ENCODE data around the gene RABGEF1. TPM values are rescaled to one million over a fixed set of nuclear protein-coding genes. Genes with fewer than 3 reads are reported as not detected.
"Not testable (repeated sequence)": the region's sequence is repeated elsewhere in the genome, so short reads cannot be mapped to it uniquely, and the experiment has no call there.

Gene RABGEF1
- total and polyA plus RNA-seq, 11 donors, result 5.7 to 21.2 (median 19.0) TPM

DNA sequence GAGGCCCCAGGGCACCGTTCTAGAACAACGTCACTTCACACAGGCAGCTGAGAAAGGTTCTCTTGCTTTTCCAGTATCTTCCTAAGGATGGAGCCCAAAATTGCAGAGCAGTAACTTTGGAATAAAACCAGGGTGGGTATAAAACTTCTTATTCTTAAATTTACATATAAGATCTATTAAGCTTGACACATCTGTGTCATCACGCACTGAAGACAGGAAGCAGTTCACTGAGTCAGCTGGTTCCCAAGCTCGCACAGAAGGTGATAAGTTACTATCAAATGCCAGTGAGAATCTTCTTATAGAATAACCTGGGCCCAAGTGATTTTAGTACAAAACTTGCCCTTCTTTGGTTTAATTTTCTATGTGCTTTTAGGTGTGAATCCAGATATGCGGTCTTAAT is 70.2 kb downstream of the RABGEF1 start:
- ATAC-seq, result no peak
- Histone ChIP-seq H3K4me1 (no peaks in the 10 kb centered on the region), H3K36me3 (peaks cover 0 to 71% (median 64%) of the 10 kb centered on the region in 9 donors), H3K27ac (no peak overlapping the region), H3K9me3 (no peaks in the 10 kb centered on the region), H3K4me3 (no peak overlapping the region), H3K27me3 (no peaks in the 10 kb centered on the region)
- 93 to 96% (median 95%) methylated on average over 5 of the region's 5 CpGs for WGBS, 4 donors
- intact Hi-C loops (cut with DNase I), result no loop called here
- no peak for TF ChIP-seq POLR2A (IDR thresholded peaks at IDR 0.05)
- no peak for TF ChIP-seq CTCF (IDR thresholded peaks at IDR 0.05)
- DNase-seq, result no peak

GRCh38 chr7:66815186-66815875 is 74.8 kb downstream of the RABGEF1 start:
- DNase-seq; H3K4me3 ChIP-seq; H3K4me1 ChIP-seq; intact Hi-C loops (cut with DNase I); H3K27ac ChIP-seq; ATAC-seq; H3K9me3 ChIP-seq; H3K27me3 ChIP-seq: not testable (repeated sequence)
- WGBS, 4 donors, result 90 to 94% (median 93%) methylated on average over 14 to 15 of the region's 15 CpGs
- H3K36me3 ChIP-seq, result peaks cover 0 to 25% (median 18%) of the 10 kb centered on the region in 9 donors

DNA sequence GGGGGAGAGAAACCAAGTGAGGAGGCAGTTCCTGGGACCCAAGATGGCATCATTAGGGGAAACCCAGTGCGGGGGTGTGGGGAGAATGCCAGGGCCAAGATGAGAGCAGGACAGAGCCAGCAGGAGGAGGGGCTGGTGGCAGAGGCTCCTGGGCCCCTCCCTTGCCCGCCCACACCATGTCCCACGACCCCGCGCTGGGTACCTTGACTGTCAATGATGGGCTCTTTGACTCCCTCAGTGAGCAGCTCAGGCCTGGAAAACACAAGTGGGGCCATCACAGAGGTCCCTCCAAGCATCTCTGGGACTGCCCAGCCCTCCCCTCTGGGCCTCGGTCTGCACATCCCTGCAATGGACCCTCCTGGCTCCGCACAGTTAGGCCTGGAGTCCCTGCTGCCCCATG is 75.4 kb downstream of the RABGEF1 start:
- WGBS, 4 donors, result 88 to 97% (median 95%) methylated on average over 6 to 7 of the region's 7 CpGs
- DNase-seq, result no peak
- H3K27me3 ChIP-seq, result no peaks in the 10 kb centered on the region
- peaks cover 0 to 5% (median 0%) of the 10 kb centered on the region in 12 donors for H3K4me1 ChIP-seq
- H3K27ac ChIP-seq, result no peak overlapping the region
- ATAC-seq, result no peak
- H3K9me3 ChIP-seq, result no peaks in the 10 kb centered on the region
- TF ChIP-seq POLR2A (IDR thresholded peaks at IDR 0.05) (no peak), CTCF (IDR thresholded peaks at IDR 0.05) (no peak)
- intact Hi-C loops (cut with DNase I), result no loop called here
- H3K4me3 ChIP-seq, result no peak overlapping the region
- peaks cover 0 to 19% (median 11%) of the 10 kb centered on the region in 9 donors for H3K36me3 ChIP-seq

DNA sequence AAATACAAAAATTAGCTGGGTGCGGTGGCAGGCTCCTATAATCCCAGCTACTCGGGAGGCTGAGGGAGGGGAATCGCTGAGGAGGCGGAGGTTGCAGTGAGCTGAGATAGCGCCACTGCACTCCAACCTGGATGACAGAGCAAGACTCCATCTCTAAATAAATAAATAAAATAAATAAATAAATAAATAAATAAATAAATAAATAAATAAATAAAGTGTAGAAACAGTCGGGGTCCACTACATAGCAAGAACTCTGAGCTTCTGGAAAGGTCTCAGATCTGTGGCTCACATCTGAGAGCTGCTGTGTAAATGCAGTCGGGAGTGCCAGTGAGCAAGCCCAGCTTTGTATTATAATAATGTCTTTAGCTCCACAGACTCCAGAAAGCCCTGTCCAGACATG is 76.1 kb downstream of the RABGEF1 start:
- intact Hi-C loops (cut with DNase I); H3K27ac ChIP-seq; ATAC-seq; DNase-seq; H3K27me3 ChIP-seq; H3K4me1 ChIP-seq; H3K4me3 ChIP-seq; H3K9me3 ChIP-seq: not testable (repeated sequence)
- peaks cover 0 to 12% (median 4%) of the 10 kb centered on the region in 9 donors for H3K36me3 ChIP-seq
- WGBS, 4 donors, result 86 to 94% (median 89%) methylated on average over 7 of the region's 7 CpGs

DNA sequence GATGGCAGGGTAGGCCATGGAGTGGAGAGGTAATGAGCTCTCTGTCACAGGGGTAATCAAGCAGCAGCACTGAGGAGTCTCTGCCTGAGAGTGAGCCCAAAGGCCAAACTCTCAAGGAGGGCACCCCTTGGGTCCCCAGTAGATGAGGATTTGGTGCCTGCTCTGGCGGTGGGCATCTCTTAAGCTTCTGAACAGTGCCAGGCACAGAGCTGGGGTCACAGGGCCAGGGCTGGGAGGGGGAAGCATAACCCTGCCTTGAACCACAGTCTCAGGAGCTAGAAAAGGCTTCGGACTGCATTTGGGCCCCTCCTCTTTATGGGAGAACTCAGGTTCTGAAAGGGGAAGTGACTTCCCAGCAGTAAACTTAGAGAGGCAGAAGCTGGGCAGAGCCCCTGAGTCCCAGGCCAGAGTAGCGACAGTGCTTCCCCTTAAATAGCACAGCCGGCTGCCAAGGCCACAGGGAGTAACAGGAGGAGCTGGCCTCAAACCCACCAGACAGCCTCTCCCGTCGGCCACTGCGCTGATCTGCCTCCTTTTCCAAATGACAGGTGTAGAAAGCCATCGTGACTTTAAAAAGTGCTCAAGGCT is 76.8 kb downstream of the RABGEF1 start:
- ATAC-seq, result peak in 3 of 4 donors; percentile 85 to 92 (median 90)
- WGBS, 4 donors, result 62 to 79% (median 68%) methylated on average over 2 to 8 of the region's 8 CpGs
- DNase-seq; H3K27me3 ChIP-seq; H3K4me3 ChIP-seq; H3K36me3 ChIP-seq; H3K9me3 ChIP-seq; H3K27ac ChIP-seq; H3K4me1 ChIP-seq; intact Hi-C loops (cut with DNase I): not testable (repeated sequence)

GRCh38 chr7:66817956-66818355 is 77.4 kb downstream of the RABGEF1 start:
- H3K27ac ChIP-seq; H3K4me3 ChIP-seq; H3K4me1 ChIP-seq; H3K27me3 ChIP-seq; DNase-seq; H3K9me3 ChIP-seq; H3K36me3 ChIP-seq; ATAC-seq; intact Hi-C loops (cut with DNase I): not testable (repeated sequence)
- 79 to 84% (median 83%) methylated on average over 7 of the region's 7 CpGs for WGBS, 4 donors
